Body of pancreas (tissue), 4 donors: ENCODE data around the gene PROCR.

ENCODE experiments used
- POLR2A ChIP-seq, 3 donors: fragments of 450-650 bp; IDR thresholded peaks; one replicate each; pipeline ENCODE4 v1.6.1; 2016; ENCODE audit warnings: antibody characterized with exemption in 3 of 3, mild to moderate bottlenecking in 2 of 3
- TF ChIP-seq, protein P1 (sequence below), 7 experiments: fragments of 450-650 bp in 4 of 7; fragments of 200-600 bp in 3 of 7; sonication (generic) in 3 of 7; IDR thresholded peaks; one replicate each; pipeline ENCODE4 v1.5.1; 2016 to 2019; ENCODE audit warnings: antibody characterized with exemption in 7 of 7

GRCh38 chr20:35190556-35190955, 18.7 kb downstream of the PROCR start:
- TF ChIP-seq, protein P1, sequence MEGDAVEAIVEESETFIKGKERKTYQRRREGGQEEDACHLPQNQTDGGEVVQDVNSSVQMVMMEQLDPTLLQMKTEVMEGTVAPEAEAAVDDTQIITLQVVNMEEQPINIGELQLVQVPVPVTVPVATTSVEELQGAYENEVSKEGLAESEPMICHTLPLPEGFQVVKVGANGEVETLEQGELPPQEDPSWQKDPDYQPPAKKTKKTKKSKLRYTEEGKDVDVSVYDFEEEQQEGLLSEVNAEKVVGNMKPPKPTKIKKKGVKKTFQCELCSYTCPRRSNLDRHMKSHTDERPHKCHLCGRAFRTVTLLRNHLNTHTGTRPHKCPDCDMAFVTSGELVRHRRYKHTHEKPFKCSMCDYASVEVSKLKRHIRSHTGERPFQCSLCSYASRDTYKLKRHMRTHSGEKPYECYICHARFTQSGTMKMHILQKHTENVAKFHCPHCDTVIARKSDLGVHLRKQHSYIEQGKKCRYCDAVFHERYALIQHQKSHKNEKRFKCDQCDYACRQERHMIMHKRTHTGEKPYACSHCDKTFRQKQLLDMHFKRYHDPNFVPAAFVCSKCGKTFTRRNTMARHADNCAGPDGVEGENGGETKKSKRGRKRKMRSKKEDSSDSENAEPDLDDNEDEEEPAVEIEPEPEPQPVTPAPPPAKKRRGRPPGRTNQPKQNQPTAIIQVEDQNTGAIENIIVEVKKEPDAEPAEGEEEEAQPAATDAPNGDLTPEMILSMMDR (IDR thresholded peaks at IDR 0.05), result no peak
- TF ChIP-seq POLR2A (IDR thresholded peaks at IDR 0.05), result no peak
